GM18511 (cell line): ENCODE results near the gene CLEC16A.
A peak's percentile ranks its signal among the peaks of the same experiment; 100 is the strongest.

Experiments used
- ATAC-seq: cut with Tn5 transposase; IDR thresholded peaks from one replicate; pipeline ENCODE4 v1.9.1; 2021; ENCODE audit warnings: mild to moderate bottlenecking, moderate library complexity; ENCODE audit not compliant: unreplicated experiment

The CLEC16A gene

GRCh38 chr16:11165894-11166665 is 221.7 kb downstream of the CLEC16A start:
- no peak for ATAC-seq

GRCh38 chr16:11167581-11167980 is 223.2 kb downstream of the CLEC16A start:
- ATAC-seq, result no peak

GRCh38 chr16:11168386-11169051 is 224.2 kb downstream of the CLEC16A start:
- no peak for ATAC-seq

GRCh38 chr16:11169641-11170040 is 225.3 kb downstream of the CLEC16A start:
- ATAC-seq, result no peak

GRCh38 chr16:11170201-11170600 is 225.8 kb downstream of the CLEC16A start:
- no peak for ATAC-seq

GRCh38 chr16:11170696-11171447 is 226.5 kb downstream of the CLEC16A start:
- no peak for ATAC-seq

GRCh38 chr16:11171448-11171709 is 227.0 kb downstream of the CLEC16A start:
- no peak for ATAC-seq

GRCh38 chr16:11171757-11172299 is 227.5 kb downstream of the CLEC16A start:
- no peak for ATAC-seq

GRCh38 chr16:11173426-11173825 is 229.1 kb downstream of the CLEC16A start:
- ATAC-seq, result no peak

GRCh38 chr16:11174141-11174540 is 229.8 kb downstream of the CLEC16A start:
- ATAC-seq, result no peak

- no peak for ATAC-seq
These were observed 230.9 kb downstream of the CLEC16A start for GRCh38 chr16:11175106-11175786.

GRCh38 chr16:11175787-11176341 is 231.5 kb downstream of the CLEC16A start:
- peak; percentile 72 for ATAC-seq

- ATAC-seq, result no peak
These were observed 233.3 kb downstream of the CLEC16A start for GRCh38 chr16:11177578-11178160.

- no peak for ATAC-seq
These were observed 234.1 kb downstream of the CLEC16A start for GRCh38 chr16:11178424-11178823.

- ATAC-seq, result no peak
These were observed 235.2 kb downstream of the CLEC16A start for GRCh38 chr16:11179574-11179973.

GRCh38 chr16:11180489-11180888 is 236.1 kb downstream of the CLEC16A start:
- ATAC-seq, result no peak

GRCh38 chr16:11181242-11181898 is 237.0 kb downstream of the CLEC16A start:
- ATAC-seq, result no peak

- ATAC-seq, result peak; percentile 32
These were observed 237.5 kb downstream of the CLEC16A start for GRCh38 chr16:11181899-11182279.

- no peak for ATAC-seq
These were observed 238.0 kb downstream of the CLEC16A start for GRCh38 chr16:11182411-11182810.
